Panc1 (cell line): ENCODE results near the gene SLC22A3.

ENCODE experiments used
- CTCF ChIP-seq: fragments of 450-650 bp; IDR thresholded peaks from 2 replicates; pipeline ENCODE4 v1.5.1; 2017; ENCODE audit warnings: mild to moderate bottlenecking
- POLR2AphosphoS5 ChIP-seq: IDR thresholded peaks from 2 replicates; pipeline ENCODE4 v1.6.1; 2012; ENCODE audit warnings: mild to moderate bottlenecking, low read depth, low read length, moderate library complexity
- SIN3A ChIP-seq: IDR thresholded peaks from 2 replicates; pipeline ENCODE4 v1.6.1; 2012; ENCODE audit warnings: low read depth, mild to moderate bottlenecking, low read length, moderate library complexity, borderline replicate concordance; ENCODE audit not compliant: insufficient read depth
- TCF7L2 ChIP-seq: IDR thresholded peaks from 2 replicates; pipeline ENCODE4 v1.6.1; 2011; ENCODE audit warnings: mild to moderate bottlenecking, low read depth, low read length, inconsistent platforms
- TF ChIP-seq, protein P1 (sequence below), 2 experiments: IDR thresholded peaks; 2 replicates each; pipeline ENCODE4 v1.6.1; 2011 to 2012; ENCODE audit warnings: low read depth in 2 of 2, control low read depth in 1 of 2, low read length in 1 of 2, mild to moderate bottlenecking in 1 of 2, moderate library complexity in 1 of 2; ENCODE audit not compliant: insufficient read depth in 1 of 2

- TF ChIP-seq CTCF (no peak), SIN3A (no peak), POLR2AphosphoS5 (no peak), TCF7L2 (no peak)
- TF ChIP-seq, protein P1, sequence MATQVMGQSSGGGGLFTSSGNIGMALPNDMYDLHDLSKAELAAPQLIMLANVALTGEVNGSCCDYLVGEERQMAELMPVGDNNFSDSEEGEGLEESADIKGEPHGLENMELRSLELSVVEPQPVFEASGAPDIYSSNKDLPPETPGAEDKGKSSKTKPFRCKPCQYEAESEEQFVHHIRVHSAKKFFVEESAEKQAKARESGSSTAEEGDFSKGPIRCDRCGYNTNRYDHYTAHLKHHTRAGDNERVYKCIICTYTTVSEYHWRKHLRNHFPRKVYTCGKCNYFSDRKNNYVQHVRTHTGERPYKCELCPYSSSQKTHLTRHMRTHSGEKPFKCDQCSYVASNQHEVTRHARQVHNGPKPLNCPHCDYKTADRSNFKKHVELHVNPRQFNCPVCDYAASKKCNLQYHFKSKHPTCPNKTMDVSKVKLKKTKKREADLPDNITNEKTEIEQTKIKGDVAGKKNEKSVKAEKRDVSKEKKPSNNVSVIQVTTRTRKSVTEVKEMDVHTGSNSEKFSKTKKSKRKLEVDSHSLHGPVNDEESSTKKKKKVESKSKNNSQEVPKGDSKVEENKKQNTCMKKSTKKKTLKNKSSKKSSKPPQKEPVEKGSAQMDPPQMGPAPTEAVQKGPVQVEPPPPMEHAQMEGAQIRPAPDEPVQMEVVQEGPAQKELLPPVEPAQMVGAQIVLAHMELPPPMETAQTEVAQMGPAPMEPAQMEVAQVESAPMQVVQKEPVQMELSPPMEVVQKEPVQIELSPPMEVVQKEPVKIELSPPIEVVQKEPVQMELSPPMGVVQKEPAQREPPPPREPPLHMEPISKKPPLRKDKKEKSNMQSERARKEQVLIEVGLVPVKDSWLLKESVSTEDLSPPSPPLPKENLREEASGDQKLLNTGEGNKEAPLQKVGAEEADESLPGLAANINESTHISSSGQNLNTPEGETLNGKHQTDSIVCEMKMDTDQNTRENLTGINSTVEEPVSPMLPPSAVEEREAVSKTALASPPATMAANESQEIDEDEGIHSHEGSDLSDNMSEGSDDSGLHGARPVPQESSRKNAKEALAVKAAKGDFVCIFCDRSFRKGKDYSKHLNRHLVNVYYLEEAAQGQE (IDR thresholded peaks at IDR 0.05; ENCODE audit: insufficient read depth in 1 of 2, low read depth in 2 of 2, low read length in 1 of 2), result no peak
Observed at GRCh38 chr6:160349814-160350350, 1.7 kb downstream of the SLC22A3 start.
